Gastrocnemius medialis (tissue), 4 donors: Measurements from ENCODE around the gene ITGB5.

Experiments
- CTCF ChIP-seq, 5 experiments: fragments of 450-650 bp in 3 of 5; fragments of 200-600 bp in 2 of 5; sonication (generic) in 2 of 5; IDR thresholded peaks in 4 of 5; conservative IDR thresholded peaks in 1 of 5; 1 replicate in 4 of 5; 2 replicates in 1 of 5; pipeline ENCODE4 v1.5.1; 2016 to 2019; ENCODE audit warnings: antibody characterized with exemption in 5 of 5, mild to moderate bottlenecking in 3 of 5, moderate library complexity in 3 of 5
- POLR2A ChIP-seq, 2 donors: fragments of 450-650 bp; IDR thresholded peaks; one replicate each; pipeline ENCODE4 v1.6.1; 2017; ENCODE audit warnings: antibody characterized with exemption in 2 of 2, mild to moderate bottlenecking in 2 of 2, moderate library complexity in 2 of 2

GRCh38 chr3:124887177-124887931 lies at the start of gene ITGB5:
- TF ChIP-seq CTCF (IDR thresholded peaks at IDR 0.05 in 4 of 5, conservative IDR thresholded peaks at IDR 0.05 in 1 of 5): no peak
- TF ChIP-seq POLR2A (IDR thresholded peaks at IDR 0.05): peak; percentile 71 to 82
